Measurements from ENCODE around the gene ARHGEF4.

ARHGEF4 gene

DNA sequence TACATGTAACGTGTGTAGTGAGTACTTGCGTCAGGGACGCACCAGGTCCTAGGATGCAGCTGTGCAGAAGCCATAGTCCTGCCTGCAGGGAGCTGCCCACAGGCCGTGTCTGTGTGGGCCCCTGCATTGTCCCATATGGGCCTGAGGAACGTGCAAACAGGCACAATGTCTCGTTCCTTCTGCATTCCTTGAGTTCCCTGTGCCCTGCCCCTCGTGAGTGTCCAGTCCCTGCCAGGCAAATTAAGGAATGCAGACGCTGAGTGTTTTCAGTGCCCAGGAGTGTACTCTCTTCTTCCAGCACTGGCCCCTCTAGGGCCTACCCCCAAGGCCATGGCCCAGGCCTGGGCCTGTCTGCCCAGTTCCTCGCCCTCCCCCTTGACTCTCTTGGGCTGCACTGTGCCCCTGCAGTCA, 194.7 kb downstream of the ARHGEF4 start:
- no peaks in the 10 kb centered on the region for H3K4me1 ChIP-seq (ENCODE audit: low read length)
- H3K79me2 ChIP-seq (ENCODE audit: low read length): no peaks in the 10 kb centered on the region
- no peaks in the 10 kb centered on the region for H3K9me3 ChIP-seq (replicated peaks; ENCODE audit: insufficient read depth, low read length)
- no peak overlapping the region for H3K4me2 ChIP-seq (ENCODE audit: low read depth, low read length)
- TF ChIP-seq EZH2phosphoT487 (IDR thresholded peaks at IDR 0.05; ENCODE audit: low read length): no peak
- no peak for TF ChIP-seq EZH2 (optimal IDR thresholded peaks at IDR 0.05; ENCODE audit: low read depth, low read length)
- TF ChIP-seq, protein P1, sequence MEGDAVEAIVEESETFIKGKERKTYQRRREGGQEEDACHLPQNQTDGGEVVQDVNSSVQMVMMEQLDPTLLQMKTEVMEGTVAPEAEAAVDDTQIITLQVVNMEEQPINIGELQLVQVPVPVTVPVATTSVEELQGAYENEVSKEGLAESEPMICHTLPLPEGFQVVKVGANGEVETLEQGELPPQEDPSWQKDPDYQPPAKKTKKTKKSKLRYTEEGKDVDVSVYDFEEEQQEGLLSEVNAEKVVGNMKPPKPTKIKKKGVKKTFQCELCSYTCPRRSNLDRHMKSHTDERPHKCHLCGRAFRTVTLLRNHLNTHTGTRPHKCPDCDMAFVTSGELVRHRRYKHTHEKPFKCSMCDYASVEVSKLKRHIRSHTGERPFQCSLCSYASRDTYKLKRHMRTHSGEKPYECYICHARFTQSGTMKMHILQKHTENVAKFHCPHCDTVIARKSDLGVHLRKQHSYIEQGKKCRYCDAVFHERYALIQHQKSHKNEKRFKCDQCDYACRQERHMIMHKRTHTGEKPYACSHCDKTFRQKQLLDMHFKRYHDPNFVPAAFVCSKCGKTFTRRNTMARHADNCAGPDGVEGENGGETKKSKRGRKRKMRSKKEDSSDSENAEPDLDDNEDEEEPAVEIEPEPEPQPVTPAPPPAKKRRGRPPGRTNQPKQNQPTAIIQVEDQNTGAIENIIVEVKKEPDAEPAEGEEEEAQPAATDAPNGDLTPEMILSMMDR (IDR thresholded peaks at IDR 0.05; ENCODE audit: low read length): no peak
- H3K4me3 ChIP-seq (ENCODE audit: low read length): no peak overlapping the region
- DNase-seq: no peak
- H3K27me3 ChIP-seq (replicated peaks; ENCODE audit: insufficient read depth, low read length): no peaks in the 10 kb centered on the region
- no peaks in the 10 kb centered on the region for H3K36me3 ChIP-seq (replicated peaks; ENCODE audit: insufficient read depth, low read length)
- no peaks in the 10 kb centered on the region for H3K9me2 ChIP-seq (replicated peaks; ENCODE audit: insufficient read depth, low read length)
- no peaks in the 10 kb centered on the region for H3F3A ChIP-seq (ENCODE audit: insufficient read depth, low read length)
- H4K20me1 ChIP-seq (ENCODE audit: insufficient read depth, low read length): no peaks in the 10 kb centered on the region
- no peak overlapping the region for H3K27ac ChIP-seq (ENCODE audit: low read length)
- H2AFZ ChIP-seq (ENCODE audit: low read length): no peak overlapping the region
- no peak overlapping the region for H3K9ac ChIP-seq (ENCODE audit: low read length)

DNA sequence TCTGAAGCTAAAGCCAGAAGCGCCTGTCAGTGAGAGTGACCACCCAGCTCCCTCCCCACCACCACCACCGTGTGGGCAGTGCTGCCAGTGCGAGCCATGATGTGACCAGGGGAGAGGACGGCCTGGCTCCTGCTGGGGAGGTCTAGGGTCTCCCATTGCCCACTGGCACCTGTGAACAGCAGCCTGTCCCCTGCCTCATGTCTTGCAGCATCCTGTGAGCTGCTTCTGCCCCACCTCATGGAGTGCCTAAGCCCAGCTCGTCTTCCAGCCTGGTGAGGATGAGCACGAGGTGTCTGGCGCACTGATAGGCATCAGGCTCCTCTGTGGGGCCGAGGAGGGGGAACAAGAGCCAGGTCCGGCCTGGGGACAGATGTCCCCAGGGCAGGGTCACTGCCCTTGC, 195.2 kb downstream of the ARHGEF4 start:
- Histone ChIP-seq H2AFZ (ENCODE audit: low read length) (no peak overlapping the region), H3K9me3 (replicated peaks; ENCODE audit: insufficient read depth, low read length) (no peaks in the 10 kb centered on the region), H3K9ac (ENCODE audit: low read length) (no peak overlapping the region), H3K9me2 (replicated peaks; ENCODE audit: insufficient read depth, low read length) (no peaks in the 10 kb centered on the region), H3K27me3 (replicated peaks; ENCODE audit: insufficient read depth, low read length) (no peaks in the 10 kb centered on the region), H4K20me1 (ENCODE audit: insufficient read depth, low read length) (no peaks in the 10 kb centered on the region), H3K27ac (ENCODE audit: low read length) (no peak overlapping the region), H3K36me3 (replicated peaks; ENCODE audit: insufficient read depth, low read length) (no peaks in the 10 kb centered on the region), H3K79me2 (ENCODE audit: low read length) (no peaks in the 10 kb centered on the region), H3F3A (ENCODE audit: insufficient read depth, low read length) (no peaks in the 10 kb centered on the region), H3K4me2 (ENCODE audit: low read depth, low read length) (no peak overlapping the region), H3K4me3 (ENCODE audit: low read length) (no peak overlapping the region), H3K4me1 (ENCODE audit: low read length) (no peaks in the 10 kb centered on the region)
- no peak for DNase-seq
- TF ChIP-seq EZH2phosphoT487 (IDR thresholded peaks at IDR 0.05; ENCODE audit: low read length) (no peak), EZH2 (optimal IDR thresholded peaks at IDR 0.05; ENCODE audit: low read depth, low read length) (no peak)
- TF ChIP-seq, protein P1 (IDR thresholded peaks at IDR 0.05; ENCODE audit: low read length): no peak

DNA sequence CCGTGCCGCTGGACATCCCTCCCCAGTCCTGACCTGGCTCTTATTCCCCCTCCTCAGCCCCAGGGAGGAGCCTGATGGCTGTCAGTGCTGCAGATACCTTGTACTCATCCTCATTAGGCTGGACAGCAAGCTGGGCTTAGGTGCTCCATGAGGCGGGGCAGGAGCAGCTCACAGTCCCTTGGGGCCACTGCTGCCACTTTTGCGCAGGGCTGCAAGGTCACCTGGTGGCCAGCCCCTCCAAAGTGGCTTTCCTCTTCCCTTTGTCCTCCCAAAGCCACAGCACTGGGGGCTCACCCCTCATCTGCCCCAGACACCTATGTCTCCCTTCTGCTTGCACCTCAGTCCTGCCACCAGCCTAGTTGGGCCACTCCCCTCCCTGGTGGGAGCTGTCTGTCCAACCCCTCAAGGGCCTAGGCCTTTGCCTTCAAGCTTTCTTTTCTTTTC, 195.7 kb downstream of the ARHGEF4 start:
- no peak overlapping the region for H3K4me3 ChIP-seq (ENCODE audit: low read length)
- TF ChIP-seq, protein P1 (IDR thresholded peaks at IDR 0.05; ENCODE audit: low read length): no peak
- TF ChIP-seq EZH2 (optimal IDR thresholded peaks at IDR 0.05; ENCODE audit: low read depth, low read length): no peak
- no peak for TF ChIP-seq EZH2phosphoT487 (IDR thresholded peaks at IDR 0.05; ENCODE audit: low read length)
- H3K4me2 ChIP-seq (ENCODE audit: low read depth, low read length): no peak overlapping the region
- H3F3A ChIP-seq (ENCODE audit: insufficient read depth, low read length): no peaks in the 10 kb centered on the region
- no peak overlapping the region for H2AFZ ChIP-seq (ENCODE audit: low read length)
- no peaks in the 10 kb centered on the region for H3K9me2 ChIP-seq (replicated peaks; ENCODE audit: insufficient read depth, low read length)
- no peaks in the 10 kb centered on the region for H4K20me1 ChIP-seq (ENCODE audit: insufficient read depth, low read length)
- no peaks in the 10 kb centered on the region for H3K27me3 ChIP-seq (replicated peaks; ENCODE audit: insufficient read depth, low read length)
- no peak overlapping the region for H3K27ac ChIP-seq (ENCODE audit: low read length)
- H3K4me1 ChIP-seq (ENCODE audit: low read length): no peaks in the 10 kb centered on the region
- no peak for DNase-seq
- no peaks in the 10 kb centered on the region for H3K9me3 ChIP-seq (replicated peaks; ENCODE audit: insufficient read depth, low read length)
- no peak overlapping the region for H3K9ac ChIP-seq (ENCODE audit: low read length)
- H3K36me3 ChIP-seq (replicated peaks; ENCODE audit: insufficient read depth, low read length): no peaks in the 10 kb centered on the region
- H3K79me2 ChIP-seq (ENCODE audit: low read length): no peaks in the 10 kb centered on the region
